HG02798 (cell line): ENCODE measurements around the gene SART3.
A peak's percentile ranks its signal among the peaks of the same experiment; 100 is the strongest.

Source experiments
- ATAC-seq: cut with Tn5 transposase; IDR thresholded peaks from one replicate; pipeline ENCODE4 v1.9.1; 2021; ENCODE audit warnings: mild to moderate bottlenecking; ENCODE audit not compliant: unreplicated experiment, poor library complexity

The SART3 gene, protein sequence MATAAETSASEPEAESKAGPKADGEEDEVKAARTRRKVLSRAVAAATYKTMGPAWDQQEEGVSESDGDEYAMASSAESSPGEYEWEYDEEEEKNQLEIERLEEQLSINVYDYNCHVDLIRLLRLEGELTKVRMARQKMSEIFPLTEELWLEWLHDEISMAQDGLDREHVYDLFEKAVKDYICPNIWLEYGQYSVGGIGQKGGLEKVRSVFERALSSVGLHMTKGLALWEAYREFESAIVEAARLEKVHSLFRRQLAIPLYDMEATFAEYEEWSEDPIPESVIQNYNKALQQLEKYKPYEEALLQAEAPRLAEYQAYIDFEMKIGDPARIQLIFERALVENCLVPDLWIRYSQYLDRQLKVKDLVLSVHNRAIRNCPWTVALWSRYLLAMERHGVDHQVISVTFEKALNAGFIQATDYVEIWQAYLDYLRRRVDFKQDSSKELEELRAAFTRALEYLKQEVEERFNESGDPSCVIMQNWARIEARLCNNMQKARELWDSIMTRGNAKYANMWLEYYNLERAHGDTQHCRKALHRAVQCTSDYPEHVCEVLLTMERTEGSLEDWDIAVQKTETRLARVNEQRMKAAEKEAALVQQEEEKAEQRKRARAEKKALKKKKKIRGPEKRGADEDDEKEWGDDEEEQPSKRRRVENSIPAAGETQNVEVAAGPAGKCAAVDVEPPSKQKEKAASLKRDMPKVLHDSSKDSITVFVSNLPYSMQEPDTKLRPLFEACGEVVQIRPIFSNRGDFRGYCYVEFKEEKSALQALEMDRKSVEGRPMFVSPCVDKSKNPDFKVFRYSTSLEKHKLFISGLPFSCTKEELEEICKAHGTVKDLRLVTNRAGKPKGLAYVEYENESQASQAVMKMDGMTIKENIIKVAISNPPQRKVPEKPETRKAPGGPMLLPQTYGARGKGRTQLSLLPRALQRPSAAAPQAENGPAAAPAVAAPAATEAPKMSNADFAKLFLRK

DNA sequence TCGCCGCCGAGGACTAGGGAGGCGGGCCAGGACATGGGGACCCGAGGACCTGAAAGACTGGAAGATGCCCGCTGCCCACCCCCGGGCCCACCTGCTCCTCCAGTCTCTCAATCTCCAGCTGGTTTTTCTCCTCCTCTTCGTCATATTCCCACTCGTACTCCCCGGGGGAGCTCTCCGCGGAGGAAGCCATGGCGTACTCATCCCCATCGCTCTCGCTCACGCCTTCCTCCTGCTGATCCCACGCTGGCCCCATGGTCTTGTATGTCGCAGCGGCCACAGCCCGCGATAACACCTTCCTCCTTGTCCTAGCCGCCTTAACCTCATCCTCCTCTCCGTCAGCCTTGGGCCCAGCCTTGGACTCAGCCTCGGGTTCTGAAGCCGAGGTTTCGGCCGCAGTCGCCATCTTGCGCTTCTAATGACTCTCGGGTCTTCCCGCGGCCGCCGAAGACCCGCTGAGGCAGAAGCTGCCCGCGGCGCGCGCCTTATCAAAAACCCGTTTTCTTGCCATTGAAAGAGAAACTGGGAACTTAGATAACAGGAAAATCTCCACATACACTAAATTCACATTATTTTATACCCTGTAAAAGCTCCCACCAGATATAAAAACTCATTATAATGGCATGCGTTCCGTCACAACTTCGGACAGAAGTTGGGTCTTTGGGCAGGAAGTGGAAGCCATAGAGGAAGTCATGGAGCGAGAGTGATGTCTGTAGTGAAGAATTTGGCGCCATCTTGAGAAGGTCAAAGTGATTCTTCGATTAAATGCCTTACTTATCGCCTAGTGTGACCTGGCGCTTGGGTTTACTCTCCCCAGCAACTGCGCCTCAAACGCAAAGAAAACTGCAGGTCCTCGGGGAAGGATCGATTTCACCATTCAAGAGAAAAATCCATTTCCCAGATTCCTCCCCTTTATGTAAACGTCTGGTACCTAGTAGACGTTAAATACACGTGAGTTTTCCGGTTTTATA is at the start of gene SART3:
Gene SART3 (minus strand): TSS at position 422 of the 968 bp plus-strand sequence. CDS start 19 bp downstream, at position 403.
- ATAC-seq, result peak; percentile 41

DNA sequence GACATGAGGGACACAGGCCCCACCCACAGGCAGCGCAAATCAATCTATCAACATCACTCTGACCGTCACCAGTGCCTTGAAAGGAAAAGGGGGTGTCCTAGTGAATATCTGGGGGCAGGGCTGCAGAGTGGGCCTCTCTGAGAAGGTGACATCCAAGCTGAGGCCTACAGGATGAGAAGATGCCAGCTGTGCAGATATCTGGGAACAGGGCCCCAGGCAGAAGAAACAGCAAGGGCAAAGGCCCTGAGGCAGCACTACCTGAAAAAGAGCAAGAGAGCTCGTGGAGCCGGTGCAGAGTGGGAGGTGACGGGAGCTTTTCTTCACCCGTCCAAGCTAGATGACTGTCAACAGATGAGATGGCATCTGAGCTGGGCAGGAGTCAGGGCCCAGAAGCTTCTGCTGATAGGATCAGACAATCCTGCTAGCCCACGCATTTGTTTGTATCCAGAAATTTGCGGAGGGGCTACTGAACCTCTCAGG is 49.4 kb upstream of the SART3 start:
- ATAC-seq, result no peak

DNA sequence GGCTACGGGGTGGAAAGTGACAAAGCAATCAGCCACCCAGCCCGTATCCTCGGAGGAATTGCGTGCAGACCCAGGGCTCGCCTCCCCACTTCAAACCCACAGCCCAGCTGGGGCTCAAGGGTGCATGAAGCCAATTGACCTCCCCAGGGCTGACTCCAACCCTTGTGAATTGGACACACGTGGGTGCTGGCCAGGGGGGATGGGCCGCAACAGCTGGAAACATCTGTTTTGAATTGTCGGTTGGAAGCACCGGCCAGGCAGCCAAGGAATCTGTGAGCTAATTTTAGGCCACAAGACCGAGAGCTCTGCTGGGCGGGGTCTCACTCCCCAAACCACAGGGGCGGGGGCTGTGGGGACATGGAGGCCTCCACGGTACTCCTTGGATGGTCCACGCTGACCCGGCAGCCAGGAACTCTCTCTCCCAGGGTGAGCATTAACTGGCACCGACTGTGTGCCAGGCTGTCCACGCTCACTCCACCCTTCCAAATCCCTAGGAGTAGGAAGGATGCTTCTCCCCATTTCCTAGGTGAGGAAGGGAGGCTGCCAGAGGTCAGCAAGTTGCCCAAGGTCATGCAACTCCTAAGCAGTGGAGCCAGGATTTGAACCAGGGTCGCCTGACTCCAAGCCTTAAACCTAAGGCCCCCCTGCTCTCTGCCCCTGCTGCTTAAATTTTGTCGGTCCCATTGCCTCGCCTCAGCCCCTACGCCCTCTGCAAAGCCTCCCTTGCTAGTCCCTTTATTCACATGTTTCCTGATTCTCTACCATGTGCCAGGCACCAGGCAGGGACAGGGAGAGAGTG is 48.8 kb upstream of the SART3 start:
- ATAC-seq, result no peak

DNA sequence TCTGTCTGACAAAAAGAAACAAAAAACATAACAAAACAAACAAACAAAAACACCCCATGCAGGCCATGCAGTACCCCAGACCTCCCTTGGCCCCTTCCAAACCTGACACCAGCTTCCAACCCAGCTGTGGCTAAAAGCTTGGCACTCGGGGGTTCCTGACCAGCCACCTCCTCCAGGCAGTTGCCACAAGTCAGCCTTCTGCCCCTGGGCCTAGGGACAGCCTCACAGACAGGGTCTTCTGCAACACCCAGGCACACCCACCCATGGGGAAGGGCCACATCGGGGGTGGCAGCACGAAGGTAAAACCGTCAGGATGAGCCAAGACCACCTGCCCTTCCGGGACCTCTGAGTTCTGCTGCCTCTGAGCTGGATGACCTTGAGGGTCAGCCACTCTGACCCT is 47.6 kb upstream of the SART3 start:
- ATAC-seq, result no peak

DNA sequence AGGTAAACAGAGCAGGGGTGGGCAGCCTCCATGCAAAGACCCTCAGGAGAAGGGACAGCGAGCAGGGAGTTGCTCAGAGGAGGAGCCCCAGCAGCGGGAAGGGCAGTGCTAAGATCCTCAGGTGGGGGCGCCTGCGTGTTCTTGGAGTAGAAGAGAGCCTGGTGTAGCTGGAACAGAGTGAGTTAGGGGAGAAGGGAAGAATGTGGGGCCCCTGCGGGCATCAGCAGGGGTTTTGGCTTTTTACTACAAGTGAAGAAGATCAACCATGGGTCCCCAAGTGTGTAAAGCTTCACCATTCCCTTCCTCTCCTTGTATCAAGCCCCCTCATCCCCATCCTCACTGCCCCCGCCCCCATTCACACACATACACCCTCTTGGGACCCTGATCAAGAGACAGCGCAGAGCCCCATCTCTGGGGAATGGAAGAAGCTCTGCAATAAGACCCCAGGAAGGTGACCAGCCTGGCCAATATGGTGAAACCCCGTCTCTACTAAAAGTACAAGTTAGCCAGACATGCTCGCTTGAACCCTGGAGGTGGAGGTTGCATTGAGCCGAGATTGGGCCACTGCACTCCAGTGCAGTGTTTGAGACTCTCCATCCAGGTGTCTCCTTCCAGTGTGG is 47.1 kb upstream of the SART3 start:
- no peak for ATAC-seq

DNA sequence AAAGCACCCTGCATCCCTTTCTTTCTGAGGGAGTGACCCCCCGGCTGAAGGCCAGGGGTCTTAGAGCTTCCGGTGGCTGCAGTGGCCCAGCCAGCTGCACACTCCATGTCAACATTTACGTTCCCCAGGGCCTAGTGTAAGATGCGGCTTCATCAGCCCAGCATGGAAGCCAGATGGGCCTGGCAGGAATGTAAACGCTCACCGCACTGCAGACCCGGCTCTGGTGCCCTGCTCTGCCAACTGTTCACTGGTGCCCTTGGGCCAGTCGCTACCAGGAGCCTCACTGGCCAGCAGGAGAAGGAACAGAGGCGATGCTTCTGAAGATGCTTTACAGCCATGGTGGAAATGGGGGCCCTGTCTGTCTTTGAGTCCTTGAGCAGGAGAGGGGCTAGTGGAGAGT is 45.5 kb upstream of the SART3 start:
- no peak for ATAC-seq

DNA sequence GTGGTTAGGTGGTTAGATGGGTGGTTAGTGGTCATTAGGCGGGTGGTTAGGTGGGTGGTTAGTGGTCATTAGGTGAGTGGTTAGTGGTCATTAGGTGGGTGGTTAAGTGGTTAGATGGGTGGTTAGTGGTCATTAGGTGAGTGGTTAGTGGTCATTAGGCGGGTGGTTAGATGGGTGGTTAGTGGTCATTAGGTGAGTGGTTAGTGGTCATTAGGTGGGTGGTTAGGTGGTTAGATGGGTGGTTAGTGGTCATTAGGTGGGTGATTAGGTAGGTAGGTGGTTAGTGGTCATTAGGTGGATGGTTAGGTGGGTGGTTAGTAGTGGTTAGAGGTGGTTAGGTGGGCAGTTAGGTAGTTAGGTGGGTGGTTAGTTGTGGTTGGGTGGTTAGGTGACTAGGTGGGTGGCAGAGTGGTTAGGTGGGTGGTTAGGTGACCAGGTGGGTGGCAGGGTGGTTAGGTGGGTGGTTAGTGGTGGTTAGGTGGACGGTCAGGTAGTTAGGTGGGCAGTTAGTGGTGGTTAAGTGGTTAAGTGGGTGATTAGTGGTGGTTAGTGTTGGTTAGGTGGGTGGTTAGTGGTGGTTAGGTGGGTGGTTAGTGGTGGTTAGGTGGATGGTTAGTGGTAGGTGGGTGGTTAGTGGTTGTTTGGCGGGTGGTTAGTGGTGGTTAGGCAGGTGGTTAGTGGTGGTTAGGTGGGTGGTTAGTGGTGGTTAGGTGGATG is 44.9 kb upstream of the SART3 start:
- ATAC-seq, result no peak

DNA sequence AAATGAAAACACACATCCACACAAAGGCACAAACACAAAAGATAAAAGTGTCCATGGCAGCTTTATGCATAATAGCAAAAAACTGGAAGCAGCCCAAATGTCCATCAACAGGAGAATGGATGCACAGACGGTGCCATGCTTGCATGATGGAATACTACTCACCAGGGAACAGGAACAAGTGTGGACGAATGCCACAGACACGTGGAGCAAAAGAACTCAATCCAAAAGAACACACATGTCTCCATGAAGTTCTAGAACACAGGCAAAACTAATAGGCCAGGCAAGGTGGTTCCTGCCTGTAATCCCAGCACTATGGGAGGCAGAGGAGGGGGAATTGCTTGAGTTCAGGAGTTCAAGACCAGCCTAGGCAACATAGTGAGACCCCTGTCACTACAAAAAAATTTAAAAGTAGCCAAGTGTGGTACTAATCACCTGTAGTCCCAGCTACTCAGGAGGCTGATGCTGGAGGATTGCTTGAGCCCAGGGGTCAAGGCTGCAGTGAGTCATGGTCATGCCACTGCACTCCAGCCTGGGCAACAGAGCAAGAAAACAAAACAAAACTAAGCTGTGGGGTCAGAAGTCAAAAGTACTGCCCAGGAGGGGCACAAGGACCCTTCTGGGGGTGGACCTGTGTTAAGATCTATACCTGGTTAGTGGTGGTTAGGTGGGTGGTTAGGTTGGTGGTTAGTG is 44.2 kb upstream of the SART3 start:
- no peak for ATAC-seq

DNA sequence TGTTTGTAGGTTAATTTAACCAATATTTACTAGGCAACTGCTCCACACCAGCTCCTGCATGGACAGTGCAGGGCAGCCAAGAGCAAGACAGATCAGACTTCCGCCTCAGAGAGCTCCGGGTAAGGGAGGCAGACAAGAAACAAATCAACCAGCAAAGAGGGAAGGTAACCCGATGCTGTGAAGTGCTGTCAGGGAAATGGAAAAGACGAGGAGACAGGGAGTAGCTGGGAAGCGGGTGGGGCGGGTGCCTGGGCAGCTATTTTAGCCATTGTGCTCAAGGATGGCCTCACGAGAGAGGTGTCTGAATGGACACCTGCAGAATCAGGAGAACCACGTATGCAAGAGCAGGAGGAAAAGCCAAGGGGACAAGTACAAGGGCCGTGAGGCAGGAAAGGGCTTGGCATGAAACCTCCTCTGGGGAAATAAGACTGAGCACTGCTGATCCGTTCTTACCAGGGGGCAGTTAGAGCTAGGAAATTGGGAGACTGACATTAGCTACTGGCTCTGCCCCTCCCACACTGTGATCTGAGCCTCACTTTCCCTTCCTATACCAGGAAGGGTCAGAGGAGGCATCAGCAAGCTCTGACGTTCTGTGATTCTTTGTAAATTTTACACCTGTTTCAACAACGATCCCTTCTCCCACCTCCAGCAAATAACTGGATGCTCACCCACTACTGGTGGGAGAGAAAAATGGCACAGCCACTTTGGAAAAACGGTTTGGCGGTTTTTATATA is 43.4 kb upstream of the SART3 start:
- no peak for ATAC-seq

DNA sequence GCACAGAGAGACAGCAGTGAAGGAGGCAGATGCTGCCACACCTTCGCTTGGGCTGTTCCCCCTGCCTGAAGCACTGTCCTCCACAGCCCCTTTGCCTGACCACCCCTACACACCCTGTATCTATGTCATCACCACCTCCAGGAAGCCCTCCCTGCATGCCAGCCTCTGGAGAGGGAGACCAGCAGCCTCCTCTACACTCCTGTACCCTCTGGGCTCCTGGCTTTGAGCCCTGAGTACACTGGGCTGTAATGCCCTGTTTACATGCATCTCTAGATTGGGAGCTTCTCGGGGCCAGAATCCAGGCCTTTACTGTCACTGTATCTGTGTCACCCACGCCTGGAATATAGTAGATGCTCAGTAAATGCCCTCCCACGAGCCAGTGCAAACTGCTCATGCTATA is 42.8 kb upstream of the SART3 start:
- ATAC-seq, result no peak

DNA sequence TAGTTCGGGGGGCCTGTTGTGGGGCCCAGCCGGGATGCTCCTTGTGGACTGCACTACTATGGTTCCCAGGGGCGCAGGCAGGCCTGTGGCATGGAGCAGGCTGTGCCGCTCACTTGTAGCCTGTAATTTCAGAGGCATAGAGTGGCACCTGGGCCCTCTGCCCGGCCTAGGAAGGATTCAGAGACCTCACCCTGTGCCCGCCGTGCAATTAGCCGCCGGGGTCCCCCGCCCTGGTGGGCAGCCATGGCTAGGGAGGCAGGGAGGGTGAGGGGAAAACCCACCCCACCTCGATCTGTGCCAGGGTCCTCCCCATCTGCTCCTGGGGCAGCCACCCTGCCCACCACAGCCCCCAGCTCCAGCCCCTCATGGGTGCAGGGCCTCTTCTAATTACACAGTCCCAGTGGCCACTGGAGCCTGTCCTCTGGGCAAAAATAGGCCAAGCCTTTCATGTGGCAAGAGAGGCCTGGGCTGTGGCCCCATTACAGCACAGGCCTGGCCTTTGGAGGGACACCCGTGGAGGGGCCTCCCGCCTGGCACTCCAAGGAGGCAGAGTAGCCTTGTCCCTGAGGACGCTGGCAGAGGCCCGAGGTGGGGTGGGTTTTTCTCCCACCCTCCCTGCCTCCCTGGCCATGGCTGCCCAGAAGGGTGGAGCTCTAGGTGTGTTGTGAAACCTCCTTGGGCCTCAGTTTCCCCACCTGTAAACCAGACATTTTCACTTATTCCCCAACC is 42.2 kb upstream of the SART3 start:
- ATAC-seq, result no peak

DNA sequence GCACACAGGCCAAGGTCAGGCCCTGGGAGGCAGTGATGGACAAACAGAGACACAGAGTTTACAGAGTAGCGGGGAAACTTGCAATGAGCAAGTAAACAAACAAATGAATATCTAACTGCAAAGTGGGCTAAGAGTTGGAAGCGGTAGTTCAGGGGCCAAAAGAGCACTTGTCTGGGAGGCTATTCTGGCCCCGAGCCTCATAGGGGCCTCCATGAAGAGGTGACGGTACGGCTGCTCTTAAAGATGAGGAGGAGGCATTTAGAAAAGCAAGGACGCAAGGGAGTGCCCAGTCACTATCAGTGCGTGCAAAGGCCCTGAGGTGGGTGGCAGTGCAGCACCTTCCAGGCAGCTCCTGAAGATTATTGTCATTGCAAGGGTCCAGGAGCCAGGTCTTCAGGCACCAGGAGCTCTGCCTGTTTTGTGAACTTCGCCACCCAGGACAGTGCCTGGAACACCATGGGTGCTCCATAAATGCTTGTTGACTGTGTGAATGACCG is 41.3 kb upstream of the SART3 start:
- no peak for ATAC-seq

DNA sequence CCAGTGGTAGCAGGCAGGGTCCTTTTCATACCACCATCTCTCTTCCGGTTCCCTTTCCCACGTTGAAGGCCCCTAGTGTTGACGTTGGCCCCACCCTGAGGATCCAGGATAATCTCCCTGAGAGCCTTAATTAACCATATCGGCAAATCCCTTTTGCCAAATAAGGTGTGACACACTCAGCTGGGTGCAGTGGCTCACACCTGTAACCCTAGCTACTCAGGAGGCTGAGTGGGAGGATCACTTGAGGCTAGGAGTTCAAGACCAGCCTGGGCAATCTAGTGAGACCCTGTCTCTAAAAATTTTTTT is 39.7 kb upstream of the SART3 start:
- no peak for ATAC-seq

DNA sequence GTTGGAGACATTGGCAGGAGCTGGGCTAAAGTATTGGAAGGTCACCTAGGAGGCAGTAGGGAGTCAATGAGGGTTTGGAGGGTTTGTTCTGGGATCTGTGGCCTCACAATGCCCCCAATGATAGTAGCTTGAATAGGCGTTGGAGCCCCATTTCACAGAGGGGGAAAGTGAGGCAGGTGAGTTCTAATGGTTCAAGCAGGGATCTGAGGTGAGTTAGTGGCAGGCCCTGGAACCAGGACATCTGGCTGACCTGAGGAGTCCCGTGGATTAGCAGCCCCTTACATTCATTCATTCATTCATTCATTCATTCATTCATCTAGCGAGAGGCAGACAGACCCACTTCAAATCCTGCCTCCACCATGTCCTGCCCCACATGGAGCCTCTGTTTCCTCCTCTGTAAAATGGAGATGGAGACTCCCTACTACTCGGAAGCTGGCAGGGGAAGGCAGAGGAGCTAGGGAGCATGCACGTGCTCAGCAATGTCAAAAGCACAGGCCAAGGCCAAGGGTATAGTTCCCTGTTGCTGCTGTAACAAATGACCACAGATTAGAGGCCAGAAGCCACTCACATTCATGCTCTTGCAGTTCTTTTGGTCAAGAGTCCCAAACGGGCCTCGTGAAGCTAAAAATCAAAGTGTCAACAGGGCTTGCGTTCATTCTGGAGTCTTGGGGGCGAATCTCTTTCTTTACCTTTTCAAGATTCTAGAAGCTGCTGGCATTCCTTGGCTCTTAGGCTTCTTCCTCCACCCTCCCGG is 39.2 kb upstream of the SART3 start:
- no peak for ATAC-seq

DNA sequence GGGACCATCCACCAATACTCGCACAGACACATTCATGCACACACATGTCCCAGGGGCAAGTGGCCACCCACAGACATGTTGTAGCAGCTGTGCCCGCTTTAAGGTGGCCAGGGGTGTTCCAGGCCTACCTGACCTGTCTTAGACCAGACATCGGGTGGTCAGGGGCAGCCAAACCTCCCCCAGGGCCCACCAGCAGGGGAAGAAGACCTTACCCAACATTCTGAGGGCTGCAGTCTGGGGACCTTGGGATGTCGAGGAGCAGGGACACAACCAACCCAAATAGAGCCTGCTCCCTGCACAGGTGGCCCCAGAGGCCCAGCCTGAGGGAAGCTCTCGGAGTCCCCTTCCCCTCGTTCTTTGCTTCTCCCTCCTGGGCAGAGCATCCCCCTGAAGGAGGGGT is 38.6 kb upstream of the SART3 start:
- no peak for ATAC-seq
